ENCODE measurements around the gene PPP1R3A. TPM values are rescaled to one million over a fixed set of nuclear protein-coding genes. Genes with fewer than 3 reads are reported as not detected.

PPP1R3A gene
- total RNA-seq, 1 experiment from 2014 or later, result not detected

- no peak overlapping the region for H3K4me3 ChIP-seq (ENCODE audit: low read depth, low read length)
- H3K4me3 Mint-ChIP-seq (ENCODE audit: unreplicated experiment), result no peak overlapping the region
- no peak for DNase-seq
- BruUV-seq (replicated peaks), result no TSS peak
- H3K9me3 Mint-ChIP-seq (ENCODE audit: unreplicated experiment), result peaks cover 20% of the 10 kb centered on the region
- intact Hi-C loops (cut with micrococcal nuclease; ENCODE audit: unreplicated experiment), result no loop called here
- POLR2A ChIA-PET, result no interaction called here
- no peaks in the 10 kb centered on the region for H3K9me3 ChIP-seq
- no peaks in the 10 kb centered on the region for H3K27me3 Mint-ChIP-seq (ENCODE audit: insufficient read depth, unreplicated experiment)
- CTCF ChIA-PET, result no interaction called here
- H3K4me1 ChIP-seq, result no peaks in the 10 kb centered on the region
- TF ChIP-seq, protein P1, sequence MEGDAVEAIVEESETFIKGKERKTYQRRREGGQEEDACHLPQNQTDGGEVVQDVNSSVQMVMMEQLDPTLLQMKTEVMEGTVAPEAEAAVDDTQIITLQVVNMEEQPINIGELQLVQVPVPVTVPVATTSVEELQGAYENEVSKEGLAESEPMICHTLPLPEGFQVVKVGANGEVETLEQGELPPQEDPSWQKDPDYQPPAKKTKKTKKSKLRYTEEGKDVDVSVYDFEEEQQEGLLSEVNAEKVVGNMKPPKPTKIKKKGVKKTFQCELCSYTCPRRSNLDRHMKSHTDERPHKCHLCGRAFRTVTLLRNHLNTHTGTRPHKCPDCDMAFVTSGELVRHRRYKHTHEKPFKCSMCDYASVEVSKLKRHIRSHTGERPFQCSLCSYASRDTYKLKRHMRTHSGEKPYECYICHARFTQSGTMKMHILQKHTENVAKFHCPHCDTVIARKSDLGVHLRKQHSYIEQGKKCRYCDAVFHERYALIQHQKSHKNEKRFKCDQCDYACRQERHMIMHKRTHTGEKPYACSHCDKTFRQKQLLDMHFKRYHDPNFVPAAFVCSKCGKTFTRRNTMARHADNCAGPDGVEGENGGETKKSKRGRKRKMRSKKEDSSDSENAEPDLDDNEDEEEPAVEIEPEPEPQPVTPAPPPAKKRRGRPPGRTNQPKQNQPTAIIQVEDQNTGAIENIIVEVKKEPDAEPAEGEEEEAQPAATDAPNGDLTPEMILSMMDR (IDR thresholded peaks at IDR 0.05; ENCODE audit: insufficient read depth in 1 of 2, low read depth in 1 of 2, low read length in 1 of 2, severe bottlenecking in 1 of 2, unreplicated experiment in 1 of 2), result no peak
- H3K27me3 ChIP-seq (replicated peaks; ENCODE audit: control insufficient read depth, insufficient read depth, low read length), result no peaks in the 10 kb centered on the region
- H3K36me3 ChIP-seq (ENCODE audit: control insufficient read depth, insufficient read depth, low read length), result no peaks in the 10 kb centered on the region
- no peak overlapping the region for H3K27ac Mint-ChIP-seq (ENCODE audit: unreplicated experiment)
- H3K36me3 Mint-ChIP-seq (ENCODE audit: insufficient read depth, unreplicated experiment), result no peaks in the 10 kb centered on the region
- no peaks in the 10 kb centered on the region for H3K4me1 Mint-ChIP-seq (ENCODE audit: low read depth, unreplicated experiment)
Observed at GRCh38 chr7:113955157-113955556, 36.3 kb upstream of the PPP1R3A start.

GRCh38 chr7:113953553-113953952 is 34.7 kb upstream of the PPP1R3A start:
- no TSS peak for BruUV-seq (replicated peaks)
- Mint-ChIP-seq H3K27me3 (ENCODE audit: insufficient read depth, unreplicated experiment) (no peaks in the 10 kb centered on the region), H3K36me3 (ENCODE audit: insufficient read depth, unreplicated experiment) (no peaks in the 10 kb centered on the region), H3K9me3 (ENCODE audit: unreplicated experiment) (peaks cover 10% of the 10 kb centered on the region), H3K27ac (ENCODE audit: unreplicated experiment) (no peak overlapping the region), H3K4me1 (ENCODE audit: low read depth, unreplicated experiment) (no peaks in the 10 kb centered on the region), H3K4me3 (ENCODE audit: unreplicated experiment) (no peak overlapping the region)
- H3K27me3 ChIP-seq (replicated peaks; ENCODE audit: control insufficient read depth, insufficient read depth, low read length), result no peaks in the 10 kb centered on the region
- no peak overlapping the region for H3K4me3 ChIP-seq (ENCODE audit: low read depth, low read length)
- H3K4me1 ChIP-seq, result no peaks in the 10 kb centered on the region
- no peak for DNase-seq
- POLR2A ChIA-PET, result no interaction called here
- CTCF ChIA-PET, result no interaction called here
- intact Hi-C loops (cut with micrococcal nuclease; ENCODE audit: unreplicated experiment), result no loop called here
- TF ChIP-seq, protein P1 (IDR thresholded peaks at IDR 0.05; ENCODE audit: insufficient read depth in 1 of 2, low read depth in 1 of 2, low read length in 1 of 2, severe bottlenecking in 1 of 2, unreplicated experiment in 1 of 2), result no peak
- no peaks in the 10 kb centered on the region for H3K9me3 ChIP-seq
- no peaks in the 10 kb centered on the region for H3K36me3 ChIP-seq (ENCODE audit: control insufficient read depth, insufficient read depth, low read length)

- no peaks in the 10 kb centered on the region for H3K4me1 ChIP-seq
- H3K9me3 ChIP-seq, result no peaks in the 10 kb centered on the region
- intact Hi-C loops (cut with micrococcal nuclease; ENCODE audit: unreplicated experiment), result no loop called here
- Mint-ChIP-seq H3K27ac (ENCODE audit: unreplicated experiment) (no peak overlapping the region), H3K4me3 (ENCODE audit: unreplicated experiment) (no peak overlapping the region), H3K9me3 (ENCODE audit: unreplicated experiment) (no peaks in the 10 kb centered on the region), H3K27me3 (ENCODE audit: insufficient read depth, unreplicated experiment) (no peaks in the 10 kb centered on the region), H3K4me1 (ENCODE audit: low read depth, unreplicated experiment) (no peaks in the 10 kb centered on the region), H3K36me3 (ENCODE audit: insufficient read depth, unreplicated experiment) (no peaks in the 10 kb centered on the region)
- H3K27me3 ChIP-seq (replicated peaks; ENCODE audit: control insufficient read depth, insufficient read depth, low read length), result no peaks in the 10 kb centered on the region
- DNase-seq, result no peak
- ChIA-PET POLR2A (no interaction called here), CTCF (no interaction called here)
- TF ChIP-seq, protein P1 (IDR thresholded peaks at IDR 0.05; ENCODE audit: insufficient read depth in 1 of 2, low read depth in 1 of 2, low read length in 1 of 2, severe bottlenecking in 1 of 2, unreplicated experiment in 1 of 2), result no peak
- no peak overlapping the region for H3K4me3 ChIP-seq (ENCODE audit: low read depth, low read length)
- no peaks in the 10 kb centered on the region for H3K36me3 ChIP-seq (ENCODE audit: control insufficient read depth, insufficient read depth, low read length)
- BruUV-seq (replicated peaks), result no TSS peak
Observed at GRCh38 chr7:113945018-113945938, 26.5 kb upstream of the PPP1R3A start.
